Testis (tissue), 3 donors: ENCODE results near the gene OXCT1. TPM values are rescaled to one million over a fixed set of nuclear protein-coding genes. Genes with fewer than 3 reads are reported as not detected.

Experiments used
- DNase-seq: peaks from one replicate; pipeline ENCODE4 v3.0.0-alpha.2; 2019
- H3K27ac ChIP-seq, 2 donors: fragments of 200-600 bp; sonication (generic); one replicate each; pipeline ENCODE4 v1.5.1; 2019
- H3K27me3 ChIP-seq: fragments of 200-600 bp; sonication (generic); one replicate; pipeline ENCODE4 v1.5.1; 2019
- H3K36me3 ChIP-seq: fragments of 200-600 bp; sonication (generic); one replicate; pipeline ENCODE4 v1.5.1; 2017; ENCODE audit warnings: low read depth; ENCODE audit errors: missing control alignments
- H3K4me1 ChIP-seq: fragments of 200-600 bp; sonication (generic); one replicate; pipeline ENCODE4 v1.5.1; 2019
- H3K4me3 ChIP-seq, 2 donors: fragments of 200-600 bp; sonication (generic); one replicate each; pipeline ENCODE4 v1.5.1; 2017 to 2019
- H3K9me3 ChIP-seq: fragments of 200-600 bp; sonication (generic); one replicate; pipeline ENCODE4 v1.5.1; 2017
- CTCF ChIP-seq, 3 experiments: fragments of 450-650 bp in 2 of 3; fragments of 200-600 bp in 1 of 3; sonication (generic) in 1 of 3; IDR thresholded peaks; one replicate each; pipeline ENCODE4 v1.5.1; 2016 to 2019; ENCODE audit warnings: antibody characterized with exemption in 3 of 3, mild to moderate bottlenecking in 2 of 3, moderate library complexity in 1 of 3
- POLR2A ChIP-seq: fragments of 450-650 bp; IDR thresholded peaks from one replicate; pipeline ENCODE4 v1.6.1; 2017; ENCODE audit warnings: antibody characterized with exemption, mild to moderate bottlenecking, moderate library complexity
- WGBS, 2 donors: methylation state at CpG; one replicate each; pipeline ENCODE4 v1.1.5; 2018; 5-methylcytosine and 5-hydroxymethylcytosine counted together
- intact Hi-C: fragments of 100-400 bp; cut with DNase I; formaldehyde crosslinking; loops from one replicate; pipeline ENCODE4 v1.15.1; 2023; ENCODE audit warnings: low total_unique reads
- polyA plus RNA-seq: library from polyadenylated mRNA; stranded (reverse); fragments of 350-450 nt; fragmentation: Illumina TruSeq; extraction: RNeasy Lipid Tissue Mini Kit (QIAGEN cat#74804); gene quantifications from one replicate; pipeline ENCODE4 v1.2.3, GENCODE V29; 2014; ENCODE audit warnings: low read depth, low replicate concordance; ENCODE audit not compliant: insufficient read depth
- total RNA-seq, 2 donors: library from RNA; depleted of rRNA; stranded (reverse); fragments of >200 nt; gene quantifications; one replicate each; pipeline ENCODE4 v1.2.3, GENCODE V29; 2016

Gene OXCT1
- total and polyA plus RNA-seq, 3 donors from 2014 or later: 11.7 to 22.7 (median 16.5) TPM

DNA sequence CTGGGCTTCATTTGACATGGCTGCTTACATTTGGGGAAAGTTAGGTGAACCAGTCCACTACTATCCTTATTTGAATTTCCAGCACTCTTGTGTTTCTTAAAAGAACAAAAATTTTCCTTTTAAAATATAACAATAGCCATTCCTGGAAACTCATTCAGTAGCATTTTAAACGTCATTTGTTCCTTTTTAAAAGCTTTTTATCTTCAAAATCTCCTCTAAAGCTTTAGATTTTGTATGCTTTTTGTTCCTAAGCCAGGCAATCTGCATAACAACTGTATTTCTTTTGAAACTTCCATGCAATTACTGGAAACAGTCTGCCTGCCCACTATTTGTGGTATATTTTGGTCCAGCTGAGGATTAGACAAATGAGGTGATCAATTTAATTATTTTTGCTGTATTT is 187.6 kb downstream of the OXCT1 start:
- no peaks in the 10 kb centered on the region for H3K36me3 ChIP-seq
- H3K9me3 ChIP-seq: no peaks in the 10 kb centered on the region
- H3K27ac ChIP-seq: no peak overlapping the region
- no peak for DNase-seq
- no peaks in the 10 kb centered on the region for H3K27me3 ChIP-seq
- intact Hi-C loops: no loop called here
- 55 to 83% methylated on average over 1 of the region's 1 CpG for WGBS, 2 donors
- no peaks in the 10 kb centered on the region for H3K4me1 ChIP-seq
- H3K4me3 ChIP-seq: no peak overlapping the region
- no peak for TF ChIP-seq CTCF (IDR thresholded peaks at IDR 0.05)
- no peak for TF ChIP-seq POLR2A

GRCh38 chr5:41681840-41682239 is 188.4 kb downstream of the OXCT1 start:
- intact Hi-C loops: no loop called here
- TF ChIP-seq POLR2A (no peak), CTCF (IDR thresholded peaks at IDR 0.05) (no peak)
- Histone ChIP-seq H3K9me3 (no peaks in the 10 kb centered on the region), H3K4me3 (no peak overlapping the region), H3K36me3 (no peaks in the 10 kb centered on the region), H3K4me1 (no peaks in the 10 kb centered on the region), H3K27ac (no peak overlapping the region), H3K27me3 (no peaks in the 10 kb centered on the region)
- 60 to 64% methylated on average over 1 of the region's 1 CpG for WGBS, 2 donors
- no peak for DNase-seq

Other genes starting within 250 kb of the OXCT1 start
- 10 to 100 TPM; 19.6 to 20.2 TPM for gene RIMOC1, start 33.9 kb upstream of the OXCT1 start, total RNA-seq
- 13.1 TPM for gene RIMOC1, start 33.9 kb upstream of the OXCT1 start, polyA plus RNA-seq
- 10 to 100 TPM; 15.1 to 27.1 TPM for gene FBXO4, start 54.9 kb upstream of the OXCT1 start, total RNA-seq
- gene FBXO4, start 54.9 kb upstream of the OXCT1 start, polyA plus RNA-seq: 15.5 TPM